SK-N-SH treated with all-trans-retinoic acid at 6 μM for 48 hours (cell line): ENCODE data around the gene CFAP58.

Source experiments
- ATAC-seq: fragments of 200-7000 bp; cut with Tn5 transposase; 3 replicates; pipeline ENCODE4 v1.9.1; 2020; ENCODE audit warnings: mild to moderate bottlenecking, moderate library complexity
- BACH2 ChIP-seq: fragments of 250-450 bp; sonication (Bioruptor Pico); IDR thresholded peaks from 2 replicates; pipeline ENCODE4 v1.9.0; 2021; ENCODE audit warnings: mild to moderate bottlenecking, borderline replicate concordance
- CSDC2 ChIP-seq: fragments of 250-450 bp; sonication (Bioruptor Pico); IDR thresholded peaks from 2 replicates; pipeline ENCODE4 v1.5.0; 2020; ENCODE audit warnings: mild to moderate bottlenecking, moderate library complexity
- CSRNP3 ChIP-seq: fragments of 250-450 bp; sonication (Bioruptor Pico); IDR thresholded peaks from 2 replicates; pipeline ENCODE4 v1.5.1; 2021; ENCODE audit warnings: mild to moderate bottlenecking, moderate library complexity
- ESRRG ChIP-seq: fragments of 250-450 bp; sonication (Bioruptor Pico); IDR thresholded peaks from 2 replicates; pipeline ENCODE4 v1.6.1; 2021; ENCODE audit warnings: mild to moderate bottlenecking
- GLIS3 ChIP-seq: fragments of 250-450 bp; sonication (Bioruptor Pico); IDR thresholded peaks from 2 replicates; pipeline ENCODE4 v1.5.0; 2020; ENCODE audit warnings: mild to moderate bottlenecking, moderate library complexity
- ISL1 ChIP-seq: fragments of 250-450 bp; sonication (Bioruptor Pico); IDR thresholded peaks from 2 replicates; pipeline ENCODE4 v2.1.2; 2022; ENCODE audit warnings: mild to moderate bottlenecking, moderate library complexity
- OSR1 ChIP-seq: fragments of 250-450 bp; sonication (Bioruptor Pico); IDR thresholded peaks from 2 replicates; pipeline ENCODE4 v1.8.0; 2022; ENCODE audit warnings: moderate library complexity, mild to moderate bottlenecking, inconsistent platforms
- POU6F1 ChIP-seq: fragments of 250-450 bp; sonication (Bioruptor Pico); IDR thresholded peaks from 2 replicates; pipeline ENCODE4 v1.8.0; 2021; ENCODE audit warnings: low read depth, mild to moderate bottlenecking, moderate library complexity, borderline replicate concordance
- PPARA ChIP-seq: fragments of 250-450 bp; sonication (Bioruptor Pico); IDR thresholded peaks from 2 replicates; pipeline ENCODE4 v1.5.0; 2020; ENCODE audit warnings: mild to moderate bottlenecking, borderline replicate concordance
- RARB ChIP-seq: fragments of 250-450 bp; sonication (Bioruptor Pico); IDR thresholded peaks from 2 replicates; pipeline ENCODE4 v1.8.0; 2021; ENCODE audit warnings: mild to moderate bottlenecking, moderate library complexity
- SNAI2 ChIP-seq: fragments of 250-450 bp; sonication (Bioruptor Pico); IDR thresholded peaks from 2 replicates; pipeline ENCODE4 v1.5.0; 2020; ENCODE audit warnings: mild to moderate bottlenecking, moderate library complexity
- TCF4 ChIP-seq: fragments of 250-450 bp; sonication (Bioruptor Pico); IDR thresholded peaks from 2 replicates; pipeline ENCODE4 v1.8.0; 2021; ENCODE audit warnings: mild to moderate bottlenecking, moderate library complexity, borderline replicate concordance
- TOX ChIP-seq: fragments of 250-450 bp; sonication (Bioruptor Pico); IDR thresholded peaks from 2 replicates; pipeline ENCODE4 v1.8.0; 2021; ENCODE audit warnings: mild to moderate bottlenecking, moderate library complexity, borderline replicate concordance
- ZC3H10 ChIP-seq: fragments of 250-450 bp; sonication (Bioruptor Pico); IDR thresholded peaks from 2 replicates; pipeline ENCODE4 v1.5.1; 2021; ENCODE audit warnings: mild to moderate bottlenecking, moderate library complexity
- ZFP30 ChIP-seq: fragments of 450-650 bp; formaldehyde crosslinking; IDR thresholded peaks from 2 replicates; pipeline ENCODE4 v1.5.0; 2022; ENCODE audit warnings: mild to moderate bottlenecking, moderate library complexity
- ZNF565 ChIP-seq: fragments of 450-650 bp; formaldehyde crosslinking; conservative IDR thresholded peaks from 2 replicates; pipeline ENCODE4 v1.5.0; 2020; ENCODE audit warnings: low read depth, mild to moderate bottlenecking, moderate library complexity
- ZNF70 ChIP-seq: fragments of 450-650 bp; formaldehyde crosslinking; IDR thresholded peaks from 2 replicates; pipeline ENCODE4 v1.5.0; 2020; ENCODE audit warnings: mild to moderate bottlenecking, moderate library complexity
- TF ChIP-seq, protein P1 (sequence below): fragments of 250-450 bp; sonication (Bioruptor Pico); IDR thresholded peaks from 2 replicates; pipeline ENCODE4 v1.5.0; 2020; ENCODE audit warnings: mild to moderate bottlenecking, moderate library complexity
- TF ChIP-seq, protein P2 (sequence below): fragments of 250-450 bp; sonication (Bioruptor Pico); IDR thresholded peaks from 2 replicates; pipeline ENCODE4 v1.5.1; 2020; ENCODE audit warnings: low read depth, mild to moderate bottlenecking, moderate library complexity
- TF ChIP-seq, protein P3 (sequence below): fragments of 250-450 bp; sonication (Bioruptor Pico); IDR thresholded peaks from 2 replicates; pipeline ENCODE4 v1.8.0; 2020; ENCODE audit warnings: mild to moderate bottlenecking, moderate library complexity, borderline replicate concordance

Gene CFAP58

GRCh38 chr10:104498347-104499081 lies 144.9 kb downstream of the CFAP58 start:
- no peak for ATAC-seq
- TF ChIP-seq, protein P1, sequence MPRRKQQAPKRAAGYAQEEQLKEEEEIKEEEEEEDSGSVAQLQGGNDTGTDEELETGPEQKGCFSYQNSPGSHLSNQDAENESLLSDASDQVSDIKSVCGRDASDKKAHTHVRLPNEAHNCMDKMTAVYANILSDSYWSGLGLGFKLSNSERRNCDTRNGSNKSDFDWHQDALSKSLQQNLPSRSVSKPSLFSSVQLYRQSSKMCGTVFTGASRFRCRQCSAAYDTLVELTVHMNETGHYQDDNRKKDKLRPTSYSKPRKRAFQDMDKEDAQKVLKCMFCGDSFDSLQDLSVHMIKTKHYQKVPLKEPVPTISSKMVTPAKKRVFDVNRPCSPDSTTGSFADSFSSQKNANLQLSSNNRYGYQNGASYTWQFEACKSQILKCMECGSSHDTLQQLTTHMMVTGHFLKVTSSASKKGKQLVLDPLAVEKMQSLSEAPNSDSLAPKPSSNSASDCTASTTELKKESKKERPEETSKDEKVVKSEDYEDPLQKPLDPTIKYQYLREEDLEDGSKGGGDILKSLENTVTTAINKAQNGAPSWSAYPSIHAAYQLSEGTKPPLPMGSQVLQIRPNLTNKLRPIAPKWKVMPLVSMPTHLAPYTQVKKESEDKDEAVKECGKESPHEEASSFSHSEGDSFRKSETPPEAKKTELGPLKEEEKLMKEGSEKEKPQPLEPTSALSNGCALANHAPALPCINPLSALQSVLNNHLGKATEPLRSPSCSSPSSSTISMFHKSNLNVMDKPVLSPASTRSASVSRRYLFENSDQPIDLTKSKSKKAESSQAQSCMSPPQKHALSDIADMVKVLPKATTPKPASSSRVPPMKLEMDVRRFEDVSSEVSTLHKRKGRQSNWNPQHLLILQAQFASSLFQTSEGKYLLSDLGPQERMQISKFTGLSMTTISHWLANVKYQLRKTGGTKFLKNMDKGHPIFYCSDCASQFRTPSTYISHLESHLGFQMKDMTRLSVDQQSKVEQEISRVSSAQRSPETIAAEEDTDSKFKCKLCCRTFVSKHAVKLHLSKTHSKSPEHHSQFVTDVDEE: no peak
- TF ChIP-seq ZNF70 (CRISPR knock-in tag) (no peak), CSDC2 (CRISPR knock-in tag) (no peak), ZFP30 (CRISPR knock-in tag) (no peak), ZNF565 (CRISPR knock-in tag) (no peak), TCF4 (CRISPR knock-in tag) (no peak), ISL1 (no peak), BACH2 (CRISPR knock-in tag) (no peak), SNAI2 (no peak), ESRRG (CRISPR knock-in tag) (no peak), RARB (CRISPR knock-in tag) (no peak), POU6F1 (no peak), CSRNP3 (CRISPR knock-in tag) (no peak), PPARA (CRISPR knock-in tag) (no peak)
- TF ChIP-seq, protein P2, sequence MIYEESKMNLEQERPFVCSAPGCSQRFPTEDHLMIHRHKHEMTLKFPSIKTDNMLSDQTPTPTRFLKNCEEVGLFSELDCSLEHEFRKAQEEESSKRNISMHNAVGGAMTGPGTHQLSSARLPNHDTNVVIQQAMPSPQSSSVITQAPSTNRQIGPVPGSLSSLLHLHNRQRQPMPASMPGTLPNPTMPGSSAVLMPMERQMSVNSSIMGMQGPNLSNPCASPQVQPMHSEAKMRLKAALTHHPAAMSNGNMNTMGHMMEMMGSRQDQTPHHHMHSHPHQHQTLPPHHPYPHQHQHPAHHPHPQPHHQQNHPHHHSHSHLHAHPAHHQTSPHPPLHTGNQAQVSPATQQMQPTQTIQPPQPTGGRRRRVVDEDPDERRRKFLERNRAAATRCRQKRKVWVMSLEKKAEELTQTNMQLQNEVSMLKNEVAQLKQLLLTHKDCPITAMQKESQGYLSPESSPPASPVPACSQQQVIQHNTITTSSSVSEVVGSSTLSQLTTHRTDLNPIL: no peak

DNA sequence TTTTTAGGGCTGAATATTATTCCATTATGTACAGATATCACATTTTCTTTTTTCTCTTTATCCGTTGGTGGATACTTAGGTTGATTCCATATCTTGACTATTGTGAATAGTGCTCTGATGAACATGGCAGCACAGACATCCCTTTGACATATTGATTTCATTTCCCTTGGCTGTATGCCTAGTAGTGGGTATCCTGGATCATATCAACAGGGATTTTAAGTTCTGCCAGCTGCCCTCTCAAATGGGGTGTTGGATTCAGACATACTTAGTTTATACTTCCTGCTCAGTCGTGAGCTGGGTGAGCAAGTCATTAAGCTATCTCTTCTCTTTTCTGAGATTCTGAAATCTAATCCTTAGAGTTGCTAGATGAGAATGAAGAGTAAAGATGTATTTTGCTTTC lies 147.8 kb downstream of the CFAP58 start:
- TF ChIP-seq ISL1: peak; percentile 27; the same call in 1 of the 2 replicates
- no peak for TF ChIP-seq PPARA (CRISPR knock-in tag)
- TF ChIP-seq SNAI2: no peak
- TF ChIP-seq ZFP30 (CRISPR knock-in tag): no peak
- no peak for TF ChIP-seq POU6F1
- TF ChIP-seq, all 23 proteins: peak for 1
- ATAC-seq: peak; percentile 29; the same call in 2 of the 3 replicates

GRCh38 chr10:104501864-104502579 lies 148.4 kb downstream of the CFAP58 start:
- ATAC-seq: peak; percentile 28; the same call in 1 of the 3 replicates
- no peak for TF ChIP-seq OSR1 (CRISPR knock-in tag)
- TF ChIP-seq ZC3H10 (CRISPR knock-in tag): no peak
- TF ChIP-seq, protein P3, sequence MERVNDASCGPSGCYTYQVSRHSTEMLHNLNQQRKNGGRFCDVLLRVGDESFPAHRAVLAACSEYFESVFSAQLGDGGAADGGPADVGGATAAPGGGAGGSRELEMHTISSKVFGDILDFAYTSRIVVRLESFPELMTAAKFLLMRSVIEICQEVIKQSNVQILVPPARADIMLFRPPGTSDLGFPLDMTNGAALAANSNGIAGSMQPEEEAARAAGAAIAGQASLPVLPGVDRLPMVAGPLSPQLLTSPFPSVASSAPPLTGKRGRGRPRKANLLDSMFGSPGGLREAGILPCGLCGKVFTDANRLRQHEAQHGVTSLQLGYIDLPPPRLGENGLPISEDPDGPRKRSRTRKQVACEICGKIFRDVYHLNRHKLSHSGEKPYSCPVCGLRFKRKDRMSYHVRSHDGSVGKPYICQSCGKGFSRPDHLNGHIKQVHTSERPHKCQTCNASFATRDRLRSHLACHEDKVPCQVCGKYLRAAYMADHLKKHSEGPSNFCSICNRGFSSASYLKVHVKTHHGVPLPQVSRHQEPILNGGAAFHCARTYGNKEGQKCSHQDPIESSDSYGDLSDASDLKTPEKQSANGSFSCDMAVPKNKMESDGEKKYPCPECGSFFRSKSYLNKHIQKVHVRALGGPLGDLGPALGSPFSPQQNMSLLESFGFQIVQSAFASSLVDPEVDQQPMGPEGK (CRISPR knock-in tag): no peak
- TF ChIP-seq TOX: no peak
- TF ChIP-seq ZNF565 (CRISPR knock-in tag): no peak
- TF ChIP-seq CSRNP3 (CRISPR knock-in tag): no peak
- no peak for TF ChIP-seq POU6F1
- TF ChIP-seq ZFP30 (CRISPR knock-in tag): no peak
- no peak for TF ChIP-seq PPARA (CRISPR knock-in tag)
- no peak for TF ChIP-seq GLIS3 (CRISPR knock-in tag)
